GM19452 (cell line): ENCODE results near the gene RC3H1.
A peak's percentile ranks its signal among the peaks of the same experiment; 100 is the strongest.
"Not testable (repeated sequence)": the region's sequence is repeated elsewhere in the genome, so short reads cannot be mapped to it uniquely, and the experiment has no call there.

ENCODE experiments used
- ATAC-seq: cut with Tn5 transposase; IDR thresholded peaks from one replicate; pipeline ENCODE4 v1.9.1; 2021; ENCODE audit not compliant: unreplicated experiment

RC3H1 gene

DNA sequence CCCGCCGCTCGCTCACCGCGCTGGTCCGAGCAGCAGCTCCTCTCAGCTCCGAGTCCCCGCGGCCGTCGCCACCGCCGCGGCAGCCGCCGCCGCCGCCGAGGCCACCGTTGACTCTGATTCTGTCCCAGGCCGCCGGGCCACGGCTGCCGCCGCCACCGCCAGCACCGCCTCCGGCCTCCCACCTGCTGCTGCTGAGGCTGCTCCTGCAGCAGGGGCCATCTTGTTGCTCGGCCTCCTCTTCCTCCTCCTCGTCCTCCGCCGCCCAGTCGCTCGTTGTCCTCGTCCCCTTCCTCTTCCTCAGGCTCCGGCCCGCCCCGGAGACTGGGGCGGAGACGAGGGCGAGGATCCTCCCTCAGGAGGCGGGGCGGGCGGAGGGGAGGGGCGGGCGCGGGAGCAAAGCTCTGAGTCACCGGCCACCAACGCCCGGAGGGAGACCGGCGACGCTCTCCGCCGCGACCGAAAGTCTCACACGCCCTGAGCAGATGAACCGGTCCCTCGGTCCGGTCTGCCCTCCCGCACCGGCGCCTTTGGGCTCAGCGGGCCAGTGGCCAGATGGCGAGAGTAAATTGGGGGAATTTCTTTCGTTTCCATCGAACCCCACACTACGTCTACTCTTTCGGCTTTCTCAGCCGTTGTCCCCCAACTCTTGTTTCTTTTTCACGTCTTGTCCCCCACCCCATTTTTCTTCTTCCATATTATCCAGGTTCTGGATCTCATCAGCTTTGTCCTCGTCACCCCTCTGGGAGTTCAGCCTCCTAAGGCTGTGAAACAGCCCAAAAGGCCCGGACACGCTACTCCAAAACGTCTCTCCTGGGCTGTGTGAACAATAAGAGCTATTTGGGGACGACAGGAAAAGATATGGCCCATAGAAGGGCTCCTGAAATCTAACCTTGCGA, at the start of gene RC3H1:
Gene RC3H1 (minus strand): TSS at position 278 of the 896 bp plus-strand sequence. CDS start 29,372 bp downstream, outside the sequence.
- peak; percentile 84 for ATAC-seq

- no peak for ATAC-seq
Measured at GRCh38 chr1:174070614-174071013, 48.5 kb upstream of the RC3H1 start.

DNA sequence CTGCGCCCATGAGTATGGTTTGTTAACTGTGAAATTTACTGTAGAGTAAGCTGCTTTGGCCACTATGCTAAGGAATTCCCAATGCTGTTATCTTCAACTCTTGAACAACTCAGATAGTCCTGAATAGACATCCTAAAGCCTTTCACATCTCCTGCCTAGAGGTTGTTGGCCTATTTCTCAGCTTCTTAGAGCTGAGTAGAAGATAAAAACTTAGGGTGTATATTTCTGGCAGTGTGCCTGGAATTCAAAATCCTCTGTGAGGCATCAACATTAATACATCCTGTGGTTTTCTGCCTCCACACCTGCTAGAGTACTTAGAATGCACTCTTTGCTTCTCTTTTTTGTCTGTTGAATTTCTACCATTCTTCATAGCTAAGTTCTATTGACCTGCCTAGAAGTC, 45.8 kb upstream of the RC3H1 start:
- no peak for ATAC-seq

- no peak for ATAC-seq
Measured at GRCh38 chr1:174060090-174060489, 37.9 kb upstream of the RC3H1 start.

- no peak for ATAC-seq
Measured at GRCh38 chr1:174058624-174059023, 36.5 kb upstream of the RC3H1 start.

DNA sequence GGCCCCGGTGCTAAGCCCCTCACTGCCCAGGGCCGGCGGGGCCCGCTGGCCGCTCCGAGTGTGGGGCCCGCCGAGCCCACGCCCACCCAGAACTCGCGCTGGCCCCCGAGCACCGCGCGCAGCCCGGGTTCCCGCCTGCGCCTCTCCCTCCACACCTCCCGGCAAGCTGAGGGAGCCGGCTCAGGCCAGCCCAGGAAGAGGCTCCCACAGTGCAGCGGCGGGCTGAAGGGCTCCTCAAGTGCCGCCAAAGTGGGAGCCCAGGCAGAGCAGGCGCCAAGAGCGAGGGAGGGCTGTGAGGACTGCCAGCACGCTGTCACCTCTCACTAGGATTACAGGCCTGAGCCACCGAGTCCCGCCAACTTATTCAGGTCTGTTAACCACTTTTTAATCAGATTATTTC, 34.5 kb upstream of the RC3H1 start:
- ATAC-seq = not testable (repeated sequence)

GRCh38 chr1:174055797-174056196, 33.6 kb upstream of the RC3H1 start:
- not testable (repeated sequence) for ATAC-seq

DNA sequence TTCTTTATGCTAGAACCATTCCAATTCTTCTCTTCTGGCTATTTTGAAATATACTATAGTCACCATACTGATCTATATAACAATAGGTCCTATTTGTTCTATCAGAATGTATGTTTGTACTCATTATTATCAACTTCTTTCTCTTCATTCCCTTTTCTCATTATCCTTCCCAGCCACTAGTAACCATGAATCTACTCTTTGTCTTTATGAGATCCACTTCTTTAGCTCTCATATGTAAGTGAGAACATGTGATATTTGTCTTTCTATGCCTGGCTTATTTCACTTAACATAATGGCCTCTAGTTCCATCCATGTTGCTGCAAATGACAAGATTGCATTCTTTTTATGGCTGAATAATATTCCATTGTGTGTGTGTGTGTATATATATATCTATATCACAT, 31.7 kb upstream of the RC3H1 start:
- no peak for ATAC-seq

DNA sequence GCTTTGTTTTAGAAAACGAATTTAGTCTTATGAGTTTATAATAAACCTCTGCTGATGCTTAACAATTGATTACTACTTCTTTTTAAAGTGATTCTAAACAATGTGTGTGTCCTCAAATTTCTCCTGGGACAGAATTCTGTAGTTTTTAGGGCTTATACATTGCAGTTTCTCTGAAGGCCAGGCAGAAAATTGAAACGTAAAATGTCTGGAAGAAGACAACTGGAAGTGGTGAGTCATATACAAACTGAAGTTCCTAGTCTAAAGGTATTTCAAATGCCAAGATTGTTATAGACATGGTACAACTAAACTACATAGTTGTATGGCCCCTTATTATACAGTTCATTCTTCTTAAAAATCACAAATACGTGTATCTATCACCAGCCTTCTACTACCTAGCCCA, 30.5 kb upstream of the RC3H1 start:
- no peak for ATAC-seq

DNA sequence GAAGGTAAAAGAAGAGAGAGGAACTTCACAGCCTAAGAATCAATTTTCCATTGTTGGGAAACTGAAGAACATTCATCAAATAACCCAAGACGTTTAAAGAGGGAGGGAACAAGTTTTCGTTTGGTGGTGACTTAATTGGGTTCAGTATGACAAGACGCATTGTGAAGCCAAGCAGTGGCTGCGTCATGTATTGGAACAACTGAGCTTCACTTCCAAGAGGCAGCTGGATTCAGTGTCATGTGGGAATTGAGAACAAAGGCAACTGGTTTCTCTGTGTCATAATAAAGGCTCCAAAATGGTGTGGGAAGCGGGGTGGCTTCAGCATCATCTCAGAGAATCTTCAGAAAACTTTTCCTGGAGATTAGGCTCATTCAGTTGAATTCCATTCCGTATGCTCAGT, 29.8 kb upstream of the RC3H1 start:
- ATAC-seq = no peak

- no peak for ATAC-seq
Measured at GRCh38 chr1:174049514-174049913, 27.4 kb upstream of the RC3H1 start.

GRCh38 chr1:174044418-174045222, 22.5 kb upstream of the RC3H1 start:
- no peak for ATAC-seq

GRCh38 chr1:174042509-174042908, 20.4 kb upstream of the RC3H1 start:
- ATAC-seq = not testable (repeated sequence)

- ATAC-seq = no peak
Measured at GRCh38 chr1:174041369-174041768, 19.2 kb upstream of the RC3H1 start.

DNA sequence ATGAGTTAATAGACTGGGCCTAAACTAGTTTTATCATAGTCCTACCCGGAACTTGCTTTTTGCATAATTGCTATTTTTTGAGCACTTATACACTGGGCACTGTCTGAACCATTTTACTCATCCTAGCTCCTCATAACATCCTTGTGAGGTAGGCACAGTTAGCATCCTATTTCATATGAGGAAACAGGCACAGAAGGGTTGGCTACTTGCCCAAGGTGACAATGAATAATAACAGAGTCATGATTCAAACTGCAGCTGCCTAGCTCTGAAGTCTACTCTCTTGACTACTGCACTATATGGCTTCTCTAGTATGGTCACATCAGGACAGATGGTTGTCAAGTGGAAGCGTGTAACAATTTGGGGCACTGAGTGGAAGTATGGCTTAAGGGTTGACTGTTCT, 18.2 kb upstream of the RC3H1 start:
- ATAC-seq = no peak

DNA sequence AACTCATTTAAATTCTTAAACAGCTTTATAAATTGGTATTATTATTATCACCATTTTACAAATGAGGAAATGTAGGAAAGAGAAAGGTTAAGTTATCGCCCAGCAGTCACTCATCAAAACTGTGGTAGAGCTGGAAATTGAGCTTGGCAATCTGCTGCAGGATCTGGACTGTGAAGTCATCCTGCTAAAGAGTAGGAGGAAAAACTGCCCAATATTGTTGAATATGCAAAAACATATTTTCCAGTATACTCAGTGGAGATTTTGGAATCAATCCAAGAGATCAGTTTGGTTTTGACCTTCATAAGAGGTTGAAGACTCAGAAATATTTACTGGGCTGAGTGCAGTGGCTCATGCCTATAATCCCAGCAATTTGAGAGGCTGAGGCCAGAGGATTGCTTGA, 16.9 kb upstream of the RC3H1 start:
- no peak for ATAC-seq

DNA sequence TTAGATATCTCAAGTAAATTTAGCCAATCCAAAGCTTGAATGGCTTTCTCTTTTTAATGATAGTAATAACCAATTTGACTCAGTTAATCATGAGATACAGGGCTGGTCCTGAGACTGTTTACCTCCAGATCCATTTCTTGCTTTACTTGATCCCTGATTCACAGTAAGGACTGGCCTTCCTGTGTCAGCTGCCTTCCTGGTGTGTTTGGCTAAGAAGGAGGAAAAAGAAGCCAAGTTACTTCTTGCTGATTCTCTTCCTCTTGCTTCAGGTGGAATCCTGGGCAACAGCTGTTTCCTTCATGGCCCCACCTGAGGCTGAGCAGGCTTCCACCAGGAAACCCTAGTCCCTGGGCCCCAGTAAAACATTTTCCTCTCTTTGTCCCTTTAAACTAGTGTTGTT, 14.6 kb upstream of the RC3H1 start:
- ATAC-seq = no peak

DNA sequence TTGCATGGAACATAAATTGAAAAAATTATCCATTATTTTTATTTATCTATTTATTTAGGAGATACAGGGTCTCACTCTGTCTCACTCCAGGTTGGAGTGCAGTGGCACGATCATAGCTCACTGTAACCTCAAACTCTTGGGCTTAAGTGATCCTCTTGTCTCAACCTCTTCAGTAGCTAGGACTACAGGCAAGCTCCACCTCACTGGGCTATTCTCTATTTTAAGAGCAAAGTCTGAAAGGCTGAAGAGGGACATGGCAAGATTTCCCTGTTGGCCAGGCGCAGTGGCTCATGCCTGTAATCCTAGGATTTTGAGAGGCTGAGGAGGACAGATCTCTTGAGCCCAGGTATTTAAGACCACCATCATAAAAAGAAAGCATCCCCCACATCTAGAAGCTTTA, 14.0 kb upstream of the RC3H1 start:
- ATAC-seq = no peak

- ATAC-seq = no peak
Measured at GRCh38 chr1:174032671-174033222, 10.6 kb upstream of the RC3H1 start.

DNA sequence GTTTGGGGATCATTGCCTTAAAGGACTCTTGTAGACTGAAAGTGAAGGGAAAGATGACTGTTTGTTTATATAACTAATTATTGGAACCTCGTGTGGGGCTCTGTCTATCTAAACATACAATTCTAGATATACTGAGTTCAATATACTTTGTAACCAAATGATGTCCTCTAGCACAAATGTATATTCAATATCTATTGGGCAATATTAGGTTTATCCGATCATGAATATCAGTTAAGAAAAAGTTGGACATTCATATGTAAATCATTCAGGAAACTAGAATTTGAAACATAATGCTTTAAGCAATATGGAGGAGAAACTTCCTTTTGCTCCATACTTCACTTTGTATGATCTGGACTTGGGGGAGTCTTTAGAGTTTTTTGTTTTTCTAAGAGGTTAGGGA, 8.9 kb upstream of the RC3H1 start:
- ATAC-seq = no peak

DNA sequence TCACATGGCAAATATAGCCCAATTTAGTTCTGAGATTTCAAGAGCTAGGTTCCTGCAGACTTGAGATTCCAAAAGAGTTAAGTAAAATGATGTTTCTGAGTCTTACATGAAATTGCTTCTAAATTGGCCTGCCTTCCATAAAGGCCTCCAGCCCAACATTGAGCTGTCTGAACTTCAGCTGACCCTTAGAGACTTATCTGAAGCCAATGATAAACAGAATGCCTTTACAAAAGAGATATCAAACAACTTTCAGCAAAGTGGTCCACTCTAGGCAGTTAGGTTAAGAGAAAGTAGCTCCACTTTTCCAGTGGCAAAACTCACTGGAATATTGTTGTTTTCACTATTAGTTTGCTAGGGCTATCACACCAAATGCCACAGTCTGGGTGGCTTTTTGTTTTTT, 6.3 kb upstream of the RC3H1 start:
- no peak for ATAC-seq

GRCh38 chr1:174023440-174023839, 1.3 kb upstream of the RC3H1 start:
- ATAC-seq = no peak
